ENCODE measurements around the gene KRT40.

The KRT40 gene

DNA sequence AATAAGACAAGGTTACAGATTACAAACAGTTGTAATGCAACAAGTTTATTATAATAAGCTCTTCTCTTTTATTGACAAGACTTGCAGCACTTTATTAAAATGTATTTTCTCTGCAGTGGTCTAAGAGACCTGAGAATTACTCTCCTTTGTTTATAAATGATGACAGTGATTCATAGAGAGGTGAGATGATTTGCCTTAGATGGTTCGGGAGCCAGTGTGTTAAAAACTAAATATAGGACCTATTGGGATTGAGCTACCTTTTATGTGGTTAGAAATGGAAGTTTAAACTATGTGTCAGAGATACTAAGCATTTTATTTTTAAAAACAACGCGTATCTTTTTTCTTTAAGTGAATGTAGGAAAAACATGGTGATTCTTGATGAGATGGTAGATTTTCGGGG lies 12.7 kb upstream of the KRT40 start:
- DNase-seq (ENCODE audit: low read depth), result peak; percentile 19

DNA sequence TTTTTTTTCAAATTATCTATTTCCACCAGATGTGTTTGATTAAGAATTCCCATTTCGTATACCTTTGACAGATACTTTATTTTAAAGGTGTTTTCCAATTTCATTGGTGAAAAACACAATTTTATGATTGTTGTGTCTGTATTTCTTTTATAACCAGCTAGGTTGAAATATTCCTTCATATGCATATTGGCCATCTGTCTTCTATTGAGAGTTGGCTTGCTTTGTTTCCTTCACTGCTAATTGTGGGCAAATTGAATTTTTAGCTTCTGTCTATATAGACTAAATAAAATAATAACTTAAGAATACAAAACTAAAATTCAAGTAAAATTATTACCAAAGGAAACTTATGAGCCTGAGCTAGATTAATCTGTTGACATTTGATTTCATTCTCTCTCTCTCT lies 11.0 kb upstream of the KRT40 start:
- DNase-seq (ENCODE audit: low read depth), result no peak

DNA sequence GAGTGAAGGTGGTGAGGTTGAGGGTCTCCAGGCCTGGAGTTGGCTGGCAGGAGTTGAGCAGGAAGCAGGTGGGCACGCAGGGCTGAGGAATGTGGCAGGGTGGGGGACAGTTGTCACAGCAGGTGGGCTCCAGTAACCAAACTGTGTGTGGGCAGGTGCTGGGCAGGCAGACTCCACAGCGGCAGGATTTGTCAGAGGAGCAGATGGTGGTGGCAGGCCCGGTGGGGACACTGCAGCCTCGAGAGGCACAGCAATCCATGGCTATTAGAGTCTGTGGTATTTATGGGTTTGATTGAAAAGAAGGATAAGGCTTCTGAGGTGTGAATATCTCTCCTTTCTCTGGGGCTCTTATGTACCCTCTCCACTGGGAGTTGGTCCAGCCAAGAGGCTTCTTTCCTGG lies 9.7 kb upstream of the KRT40 start, which contains the start of gene KRTAP3-3:
Gene KRTAP3-3, minus strand, starts transcription at position 326 of the 400 bp plus-strand sequence. Its CDS starts 67 bp downstream, at position 259.
- no peak for DNase-seq (ENCODE audit: low read depth)

DNA sequence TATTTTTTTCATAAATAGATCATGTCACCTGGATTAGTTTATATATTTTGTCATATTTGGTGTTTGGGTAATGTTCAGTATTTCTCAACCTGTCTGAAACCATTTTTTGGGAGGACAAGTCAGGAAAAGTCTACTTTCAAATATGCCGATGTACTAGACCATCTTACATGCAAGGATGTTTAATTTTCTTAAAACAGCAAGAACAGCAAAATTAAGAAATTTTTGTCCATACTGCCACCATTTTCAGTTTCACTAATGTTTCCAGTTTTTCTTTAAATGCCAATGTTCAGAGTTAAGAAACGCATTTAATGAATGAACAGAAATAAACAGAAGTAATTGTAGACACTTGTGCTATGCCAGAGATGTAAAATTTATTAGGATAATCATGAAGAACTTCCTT lies 9.0 kb upstream of the KRT40 start:
- no peak for DNase-seq (ENCODE audit: low read depth)

DNA sequence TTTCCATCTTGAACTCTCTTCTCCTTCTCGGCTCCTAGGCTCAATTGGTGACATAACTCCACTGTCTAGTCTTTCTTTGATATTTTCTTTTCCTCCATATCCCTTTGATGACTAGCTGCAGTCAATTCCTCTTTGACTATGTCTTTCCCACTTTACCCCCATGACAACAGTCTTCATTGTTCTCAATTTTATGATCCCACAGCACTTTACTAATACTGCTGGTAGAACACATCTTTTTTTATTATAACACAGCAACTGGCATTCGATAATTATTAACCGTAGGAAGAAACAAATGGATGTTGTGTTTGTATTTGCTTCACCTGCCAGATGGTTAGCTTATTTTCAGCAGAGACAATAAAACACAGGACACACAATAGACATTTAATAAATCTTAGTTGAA lies 8.5 kb upstream of the KRT40 start:
- DNase-seq (ENCODE audit: low read depth), result no peak

DNA sequence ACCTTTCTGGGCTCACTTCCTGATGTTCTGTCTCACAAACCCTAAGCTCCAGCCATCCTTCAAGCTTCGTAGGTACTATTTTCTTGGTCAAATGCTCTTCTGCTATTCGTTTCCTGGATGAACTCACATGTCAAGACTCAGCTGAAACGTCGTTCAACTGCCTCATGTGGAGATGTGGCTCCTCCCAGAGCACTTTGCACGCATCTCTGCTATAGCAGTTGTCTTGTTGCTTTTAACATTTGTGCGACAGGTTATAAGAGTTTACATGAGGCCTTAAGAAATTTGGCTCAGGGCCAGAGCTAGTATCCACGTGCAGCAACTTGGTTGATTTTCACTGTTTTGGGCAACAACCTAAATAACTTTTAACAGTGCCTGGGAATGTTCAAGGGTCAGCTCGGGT lies 2.8 kb upstream of the KRT40 start:
- no peak for DNase-seq (ENCODE audit: low read depth)

DNA sequence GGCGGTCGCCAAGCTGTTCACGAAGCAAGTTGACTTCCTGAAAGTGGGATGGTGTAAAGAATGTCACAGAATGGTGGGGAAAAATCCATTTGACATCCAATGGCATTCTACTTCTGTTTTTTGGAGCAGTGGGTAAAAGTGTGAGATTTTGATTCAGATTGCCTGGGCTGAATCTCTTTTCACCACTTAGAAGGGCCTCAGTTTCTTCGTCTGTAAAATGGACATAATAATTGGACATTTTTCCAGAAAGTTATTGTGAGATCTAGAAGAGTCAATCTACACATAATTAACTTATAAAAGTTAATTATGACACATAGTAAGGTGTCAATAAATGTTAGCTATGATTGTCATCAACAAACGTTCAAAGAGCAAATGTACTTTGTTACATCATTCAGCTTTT lies 3.0 kb downstream of the KRT40 start:
- DNase-seq (ENCODE audit: low read depth), result no peak

DNA sequence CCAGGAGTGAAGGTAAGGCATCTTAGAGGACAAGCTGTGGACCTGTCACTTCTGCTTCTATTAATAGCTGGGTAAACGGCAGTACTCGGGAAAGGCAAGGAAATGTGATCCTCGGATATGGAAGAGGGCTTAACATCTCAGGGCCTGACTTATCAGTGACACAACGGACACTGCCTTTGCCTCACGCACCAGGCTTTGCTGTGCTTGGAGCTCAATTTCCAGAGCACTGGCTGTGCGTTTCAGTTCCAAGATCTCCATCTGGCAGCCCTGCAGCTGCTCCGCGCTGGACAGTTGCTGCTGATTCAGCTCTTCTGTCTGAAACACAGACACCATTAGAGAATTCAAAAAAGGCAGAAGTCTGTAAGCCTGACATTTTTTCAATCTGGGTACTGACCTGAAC lies 3.5 kb downstream of the KRT40 start:
- no peak for DNase-seq (ENCODE audit: low read depth)

DNA sequence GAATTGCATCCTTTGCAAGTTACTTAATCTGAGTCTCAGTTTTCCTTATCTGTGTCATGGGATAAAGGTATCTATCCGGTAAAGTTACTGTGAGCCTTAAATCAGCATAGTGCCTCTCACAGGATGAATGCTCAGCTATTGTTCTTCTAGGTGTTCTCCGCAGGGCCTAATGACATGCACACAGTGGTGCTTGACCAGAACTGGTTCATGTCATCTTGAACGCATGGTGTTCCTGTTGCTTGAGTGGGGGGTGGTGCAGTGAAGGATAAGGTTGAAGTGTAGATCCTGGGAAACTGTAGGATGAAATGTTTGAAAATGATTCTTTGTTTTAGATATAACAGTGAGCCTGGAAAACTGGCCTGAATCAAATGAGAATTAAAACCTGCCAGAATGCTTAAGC lies 4.0 kb downstream of the KRT40 start:
- no peak for DNase-seq (ENCODE audit: low read depth)

DNA sequence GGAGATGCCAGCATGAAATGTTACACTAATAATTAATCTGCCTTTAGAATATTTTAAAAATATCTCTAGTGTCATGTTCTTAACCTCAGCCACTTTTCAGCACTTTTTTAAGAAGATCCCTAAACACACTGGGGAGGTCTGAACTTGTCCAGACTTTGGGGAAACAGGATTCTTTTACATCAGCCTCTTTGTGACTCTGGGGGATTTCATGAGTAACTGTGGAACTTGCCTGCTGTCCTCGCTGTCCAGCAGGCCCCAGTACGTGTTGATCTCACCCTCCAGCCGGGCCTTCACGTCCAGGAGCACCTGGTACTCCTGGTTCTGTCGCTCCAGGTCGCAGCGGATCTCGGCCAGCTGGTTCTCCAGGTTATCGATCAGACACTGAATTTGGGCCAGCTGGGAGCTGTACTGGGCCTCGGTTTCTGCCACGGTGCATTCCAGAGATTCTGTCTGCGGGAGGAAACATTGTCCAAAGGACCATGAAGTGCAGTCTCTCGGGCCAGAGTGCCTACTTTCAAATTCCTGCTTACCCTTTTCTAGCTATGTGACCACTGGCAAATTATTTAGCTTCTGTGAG lies 5.5 kb downstream of the KRT40 start:
- DNase-seq (ENCODE audit: low read depth), result no peak

DNA sequence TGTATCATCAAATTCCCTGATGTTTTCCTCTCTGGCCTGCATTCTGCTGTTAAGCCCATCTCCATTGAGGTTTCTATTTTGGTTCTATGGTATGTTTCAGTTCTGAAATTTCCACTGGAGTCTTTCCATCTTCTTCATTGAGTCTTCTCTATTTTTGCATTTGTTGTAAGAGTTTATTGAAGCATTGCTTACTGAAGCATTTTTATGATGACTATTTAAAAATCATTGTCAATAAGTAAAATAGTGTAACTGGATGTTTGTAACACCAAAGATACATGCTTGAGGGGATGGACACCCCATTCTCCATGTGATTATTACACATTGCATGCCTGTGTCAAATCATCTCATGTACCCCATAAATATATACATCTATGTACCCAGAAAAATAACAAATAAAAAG lies 8.6 kb downstream of the KRT40 start:
- no peak for DNase-seq (ENCODE audit: low read depth)

DNA sequence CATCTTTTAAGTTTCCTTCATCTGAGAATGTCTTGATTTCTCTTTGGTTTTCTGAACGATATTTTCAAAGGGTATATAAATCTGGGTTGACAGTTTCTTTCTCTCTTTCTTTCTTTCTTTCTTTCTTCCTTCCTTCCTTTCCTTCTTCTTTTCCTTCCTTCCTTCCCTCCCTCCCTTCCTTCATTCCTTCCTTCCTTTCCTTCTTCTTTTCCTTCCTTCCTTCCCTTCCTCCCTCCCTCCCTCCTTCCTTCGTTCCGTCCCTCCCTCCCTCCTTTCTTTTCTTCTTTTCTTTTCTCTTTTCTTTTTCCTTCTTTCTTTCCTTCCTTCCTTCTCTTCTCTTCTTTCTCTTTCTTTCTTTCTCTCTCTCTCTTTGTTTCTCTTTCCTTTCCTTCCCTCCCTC lies 9.8 kb downstream of the KRT40 start:
- no peak for DNase-seq (ENCODE audit: low read depth)

DNA sequence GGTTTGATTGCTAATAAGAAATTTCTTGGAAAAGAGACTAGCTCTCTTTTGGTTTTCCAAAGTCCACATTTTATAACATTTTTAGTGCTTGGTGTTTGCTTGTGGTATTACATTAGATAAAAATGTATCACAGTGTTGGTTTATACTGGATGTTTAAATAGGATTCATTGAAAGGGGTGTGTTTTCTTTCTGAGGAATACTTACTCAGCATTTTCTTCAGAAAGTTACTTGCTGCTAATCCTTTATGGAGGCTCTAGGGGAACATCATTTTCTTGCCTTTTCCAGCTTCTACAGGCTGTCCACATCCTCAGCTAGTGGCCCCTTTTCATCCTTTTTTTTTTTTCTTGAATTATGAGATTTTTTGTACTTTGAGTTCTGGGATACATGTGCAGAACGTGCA lies 16.5 kb downstream of the KRT40 start:
- DNase-seq (ENCODE audit: low read depth), result no peak

DNA sequence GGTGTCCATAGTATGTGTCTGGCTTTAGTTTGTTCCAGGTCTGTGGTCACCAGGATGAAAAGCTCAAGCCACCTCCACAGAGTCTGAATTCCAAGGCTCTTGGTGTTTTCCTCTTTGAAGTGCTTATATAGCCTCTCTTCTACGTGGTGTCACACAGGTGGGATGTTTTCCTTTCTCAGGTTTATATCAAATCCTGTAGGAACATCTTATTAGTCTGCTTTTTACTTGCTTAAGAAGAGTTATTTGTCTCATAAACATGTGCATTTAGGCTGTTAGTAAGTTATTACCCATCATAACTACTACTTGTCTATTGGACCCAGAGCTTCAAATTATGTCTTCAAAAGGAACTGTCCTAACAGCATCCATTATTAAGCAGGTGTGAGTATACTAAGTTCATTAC lies 17.3 kb downstream of the KRT40 start, which contains the start of gene KRT39:
Gene KRT39, minus strand, starts transcription at position 101 of the 400 bp plus-strand sequence. Its CDS starts 92 bp downstream, at position 9.
- DNase-seq (ENCODE audit: low read depth), result no peak

DNA sequence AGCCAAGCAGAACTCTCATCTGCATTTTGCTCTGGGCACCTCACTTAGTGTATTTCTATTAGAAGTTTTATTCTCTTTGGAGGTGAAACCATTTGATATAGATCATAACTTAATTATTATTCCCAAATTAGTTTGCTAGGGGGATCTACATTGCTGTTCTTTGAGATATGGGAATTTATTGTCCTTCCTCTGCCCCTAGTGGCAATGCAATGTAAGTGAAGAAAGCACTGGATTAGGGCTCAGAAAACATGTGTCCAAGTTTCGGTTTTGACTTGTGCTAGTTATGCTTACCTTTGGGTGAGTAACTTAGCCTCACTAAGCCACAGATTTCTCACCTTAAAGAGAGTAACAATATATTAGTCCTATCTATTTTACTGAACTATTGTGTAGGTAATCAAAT lies 20.3 kb downstream of the KRT40 start:
- DNase-seq (ENCODE audit: low read depth), result peak; percentile 44

DNA sequence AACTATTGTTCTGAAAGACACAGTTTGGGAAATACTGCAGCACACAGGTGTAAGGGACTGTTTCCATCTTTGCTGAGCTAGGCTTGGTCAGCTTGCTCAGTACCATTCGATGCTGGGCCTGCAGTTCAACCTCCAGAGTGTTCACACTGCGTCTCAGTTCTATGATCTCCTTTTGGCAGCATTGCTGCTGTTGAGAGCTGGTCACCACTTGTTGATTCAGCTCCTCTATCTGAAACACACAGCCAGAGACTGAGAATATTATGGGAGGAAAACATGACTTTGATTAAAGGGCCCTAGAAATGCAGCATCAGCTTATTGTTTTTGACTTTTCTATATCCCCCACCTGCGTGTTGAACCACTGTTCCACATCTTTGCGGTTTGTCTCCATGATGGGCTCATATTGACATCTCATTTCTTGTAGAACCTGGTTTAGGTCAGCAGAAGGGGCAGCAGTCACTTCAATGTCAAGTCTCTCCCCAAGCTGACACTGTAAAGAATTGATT lies 22.0 kb downstream of the KRT40 start:
- no peak for DNase-seq (ENCODE audit: low read depth)

DNA sequence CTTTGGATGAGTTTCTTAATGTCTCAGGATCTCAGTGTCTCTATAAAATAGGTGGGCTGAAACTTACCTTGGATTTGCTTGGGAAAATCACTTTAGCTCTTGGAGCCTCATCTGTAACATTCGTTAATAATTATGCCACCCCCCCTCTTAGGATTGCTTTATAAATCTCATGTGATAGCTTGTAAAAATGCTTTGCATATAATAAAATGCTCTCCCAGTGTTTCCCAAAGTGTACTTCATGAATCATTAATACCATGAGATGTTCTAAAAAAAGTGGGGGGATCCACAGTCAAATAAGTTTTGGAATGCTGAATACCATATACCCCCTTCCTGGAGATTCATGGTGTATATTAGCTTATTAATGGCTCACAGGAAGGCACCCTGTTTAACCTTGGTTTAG lies 22.5 kb downstream of the KRT40 start:
- no peak for DNase-seq (ENCODE audit: low read depth)

DNA sequence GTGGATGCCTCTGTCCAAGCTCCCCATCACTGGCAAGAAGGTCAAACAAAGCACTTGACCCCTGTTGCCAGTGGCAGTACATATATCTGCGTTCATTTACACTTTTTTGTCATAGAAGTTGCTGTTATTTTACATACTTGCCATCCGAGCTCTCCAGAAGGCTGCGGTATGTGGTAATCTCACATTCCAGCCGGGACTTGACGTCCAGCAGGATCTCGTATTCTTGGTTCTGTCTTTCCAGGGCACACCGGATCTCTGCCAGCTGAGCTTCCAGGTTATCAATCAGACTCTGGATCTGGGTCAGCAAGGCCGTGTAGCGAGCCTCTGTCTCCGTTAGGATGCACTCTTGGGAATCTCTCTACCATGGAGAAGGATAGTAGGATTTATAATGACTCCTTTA lies 24.0 kb downstream of the KRT40 start:
- DNase-seq (ENCODE audit: low read depth), result no peak

DNA sequence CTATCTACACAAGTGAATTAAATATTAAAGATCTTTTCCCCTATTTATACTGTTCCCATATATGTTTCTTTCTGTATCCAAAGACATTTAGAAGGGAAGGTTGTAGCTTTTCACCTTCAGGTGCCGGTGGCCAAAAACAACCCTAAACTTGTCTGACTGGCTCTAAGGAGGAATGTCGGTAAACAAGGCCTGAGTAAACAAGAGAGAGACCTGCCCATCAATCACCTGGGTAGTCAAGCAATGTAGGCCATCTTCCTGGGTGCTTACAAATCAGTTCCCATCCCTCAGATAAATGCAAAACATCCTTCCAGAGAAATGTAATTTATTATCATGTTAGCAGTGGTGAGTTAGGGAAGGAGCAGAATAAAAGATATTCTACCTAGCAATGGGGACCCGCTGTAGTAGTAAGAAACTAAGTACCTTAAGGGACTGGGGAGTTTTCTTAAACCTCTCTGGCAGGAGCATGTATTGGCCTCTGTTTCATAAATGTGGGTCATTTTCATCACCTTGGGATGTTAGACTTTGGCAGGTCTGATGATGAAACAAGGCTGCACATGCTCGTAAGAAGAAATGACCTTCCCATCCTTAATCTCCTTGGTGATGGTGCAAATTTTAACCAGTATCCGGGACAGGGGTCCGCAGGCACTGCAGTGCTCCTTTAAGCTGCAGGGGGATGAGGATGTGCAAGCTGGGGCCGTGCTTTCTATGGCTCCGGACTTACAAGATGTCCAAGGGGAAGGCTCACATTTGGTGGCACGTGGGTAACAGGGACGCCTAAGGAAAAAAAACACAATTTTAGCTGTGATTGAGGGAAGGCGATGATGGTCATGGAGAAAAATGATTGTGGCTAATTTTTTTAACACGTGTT lies 25.8 kb downstream of the KRT40 start:
- no peak for DNase-seq (ENCODE audit: low read depth)

DNA sequence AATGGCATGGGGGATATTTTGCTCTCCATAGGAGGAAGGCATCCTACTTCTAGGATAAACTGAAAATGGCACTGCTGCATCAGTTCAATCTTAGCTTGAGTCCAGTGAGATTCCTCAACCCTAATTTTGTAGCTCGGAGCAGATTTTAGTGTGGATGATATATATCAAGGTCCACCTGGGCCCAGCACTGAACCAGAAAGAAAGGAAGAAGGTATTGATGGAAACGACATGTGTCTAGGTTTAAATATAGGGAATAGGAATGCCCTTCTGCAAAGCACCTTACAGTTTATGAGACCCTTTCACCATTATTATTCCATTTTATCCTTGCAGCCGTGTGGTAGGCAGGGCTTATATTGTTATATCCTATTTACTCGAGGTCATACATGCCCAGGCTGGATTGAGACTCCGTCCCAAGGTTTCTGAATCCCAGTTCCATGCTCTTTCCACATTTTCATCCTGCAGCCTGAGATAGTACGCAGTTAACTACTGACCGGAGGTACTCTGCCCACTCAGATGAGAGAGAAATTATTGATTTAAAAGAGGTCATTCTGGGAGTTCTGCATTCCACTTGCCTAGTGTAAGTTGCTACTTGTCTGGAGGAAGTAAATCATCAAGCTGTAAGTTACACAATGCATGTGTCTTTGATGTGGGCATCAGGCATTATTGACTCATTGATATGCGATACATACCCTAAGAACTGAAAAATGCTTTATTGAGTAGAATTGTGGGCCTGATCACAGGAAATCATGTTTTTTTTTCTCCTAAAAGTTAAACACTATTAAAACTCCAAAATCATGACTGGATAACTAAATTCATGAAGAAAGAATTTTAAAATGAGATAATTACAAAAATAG lies 27.5 kb downstream of the KRT40 start:
- DNase-seq (ENCODE audit: low read depth), result peak; percentile 98

DNA sequence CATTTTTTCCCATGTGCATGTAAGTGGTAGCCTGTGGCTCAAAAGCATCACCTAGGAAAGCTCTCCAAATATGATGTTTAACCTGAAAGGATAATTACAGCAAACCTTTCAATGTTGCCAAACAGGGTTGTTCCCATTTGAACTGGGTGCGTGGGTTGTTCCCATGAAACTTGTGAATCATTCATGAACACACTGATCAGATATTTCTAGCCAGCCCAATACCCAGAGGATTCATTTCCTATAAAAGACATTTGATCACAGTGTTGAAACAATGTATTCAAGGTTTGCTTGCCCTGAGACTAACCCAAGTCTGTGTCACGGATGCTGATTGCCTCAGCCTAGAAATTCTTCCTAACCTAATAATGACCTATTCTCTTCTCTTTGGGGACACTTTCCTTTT lies 30.2 kb downstream of the KRT40 start:
- DNase-seq (ENCODE audit: low read depth), result peak; percentile 97

DNA sequence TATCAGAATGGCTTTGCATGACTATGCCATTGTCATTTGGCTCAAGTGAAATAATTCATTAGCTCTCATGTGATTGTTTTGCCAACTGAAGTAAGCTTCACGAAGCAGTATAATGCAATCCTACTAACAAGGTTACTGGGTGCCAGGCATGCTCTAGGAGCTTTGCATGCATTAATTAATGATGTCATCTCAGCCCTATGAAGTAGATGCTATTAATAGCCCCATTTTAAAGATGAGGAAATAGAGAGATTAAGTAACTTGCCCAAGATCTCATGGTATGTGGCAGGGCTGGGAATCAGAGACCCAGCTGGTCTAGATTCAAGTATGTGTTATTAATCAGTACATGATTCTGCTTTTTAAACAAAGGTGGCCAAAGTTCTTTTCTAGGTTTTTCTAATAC lies 31.5 kb downstream of the KRT40 start:
- DNase-seq (ENCODE audit: low read depth), result peak; percentile 63

DNA sequence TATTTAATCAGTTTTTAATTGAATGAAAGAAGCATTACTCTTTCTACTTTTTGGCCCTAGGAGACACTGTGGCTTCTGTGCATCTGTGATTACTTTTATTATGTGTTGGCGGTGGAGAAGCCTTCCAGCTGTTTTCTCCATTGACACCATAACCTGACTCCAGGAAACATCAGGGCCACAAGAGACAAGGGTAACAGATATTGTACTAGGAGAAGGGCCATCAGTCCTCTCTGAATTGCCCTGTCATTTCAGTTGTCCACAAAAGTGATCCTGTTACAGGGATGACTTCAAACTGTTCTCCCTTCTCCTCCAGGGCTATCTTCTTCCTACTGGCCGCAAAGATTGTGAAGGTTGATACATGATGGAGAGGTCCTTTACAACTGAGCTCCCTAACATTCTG lies 32.0 kb downstream of the KRT40 start:
- no peak for DNase-seq (ENCODE audit: low read depth)
